HepG2 (cell line): Measurements from ENCODE around the gene SAMD4B. TPM values are rescaled to one million over a fixed set of nuclear protein-coding genes. Genes with fewer than 3 reads are reported as not detected.

Source experiments
- ATAC-seq: fragments of 200-7000 bp; cut with Tn5 transposase; 3 replicates; pipeline ENCODE4 v1.9.1; 2020; ENCODE audit warnings: mild to moderate bottlenecking, moderate library complexity
- BruUV-seq: library from RNA; stranded (reverse); fragments of 400-500 nt; replicated peaks from 2 replicates; lab custom pipeline; 2021; lab: Mats Ljungman, UMichigan
- CTCF ChIA-PET: fragments of 300-600 bp; formaldehyde crosslinking; extraction: SDS; loops from one replicate; lab custom pipeline; 2021; ENCODE audit warnings: low total read pairs, inconsistent platforms, low intra/inter-chr PET ratio; lab: Yijun Ruan, JAX
- POLR2A ChIA-PET: fragments of 350-600 bp; sonication (Branson Sonifier 250); formaldehyde crosslinking; loops from one replicate; lab custom pipeline; 2020; ENCODE audit warnings: antibody characterized with exemption, inconsistent platforms; lab: Yijun Ruan, JAX
- DNase-seq: peaks from one replicate; pipeline ENCODE4 v3.0.0-alpha.2; 2015; ENCODE audit warnings: low spot score
- FAIRE-seq: peaks from 3 replicates; lab custom pipeline; 2011; peaks lifted over from hg19 to GRCh38; lab: Jason Lieb, UNC
- H2AFZ ChIP-seq: one replicate; pipeline ENCODE4 v1.6.1; 2011; ENCODE audit warnings: low read length, inconsistent platforms
- H3K27ac ChIP-seq: fragments of 300-600 bp; 3 replicates; pipeline ENCODE4 v1.8.0; 2011; ENCODE audit warnings: mixed run types, mild to moderate bottlenecking, mixed read lengths, low read length, inconsistent platforms; ENCODE audit not compliant: insufficient read depth; ENCODE audit errors: extremely low read length
- H3K27me3 ChIP-seq, 2 experiments: fragments of 200-600 bp in 1 of 2; 2 replicates in 1 of 2; 3 replicates in 1 of 2; pipeline versions ENCODE4 v1.6.0 to v1.8.0; 2011; ENCODE audit warnings: low read length in 2 of 2, mild to moderate bottlenecking in 2 of 2, moderate library complexity in 2 of 2, inconsistent platforms in 1 of 2; ENCODE audit not compliant: insufficient read depth in 2 of 2, control insufficient read depth in 1 of 2
- H3K36me3 ChIP-seq, 2 experiments: fragments of 200-600 bp in 1 of 2; replicated peaks in 1 of 2; 2 replicates in 1 of 2; 3 replicates in 1 of 2; pipeline versions ENCODE4 v1.5.1 to v1.8.0; 2011; ENCODE audit warnings: low read length in 2 of 2, inconsistent platforms in 1 of 2; ENCODE audit not compliant: insufficient read depth in 2 of 2, control insufficient read depth in 1 of 2
- H3K4me1 ChIP-seq: 2 replicates; pipeline ENCODE4 v1.5.1; 2012; ENCODE audit warnings: low read length, inconsistent platforms; ENCODE audit not compliant: insufficient read depth
- H3K4me2 ChIP-seq: 2 replicates; pipeline ENCODE4 v1.6.0; 2011; ENCODE audit warnings: low read depth, low read length, inconsistent platforms
- H3K4me3 ChIP-seq, 3 experiments: fragments of 200-600 bp in 1 of 3; sonication (generic), shearing (Covaris generic) in 1 of 3; replicated peaks in 1 of 3; 2 replicates each; pipeline ENCODE4 v1.5.1; 2011 to 2016; ENCODE audit warnings: low read length in 3 of 3, inconsistent platforms in 2 of 3, low read depth in 2 of 3, mild to moderate bottlenecking in 2 of 3, control low read depth in 1 of 3, mixed read lengths in 1 of 3; ENCODE audit not compliant: insufficient read depth in 1 of 3
- H3K79me2 ChIP-seq: one replicate; pipeline ENCODE4 v1.6.1; 2011; ENCODE audit warnings: low read length, inconsistent platforms; ENCODE audit not compliant: insufficient read depth
- H3K9ac ChIP-seq: 2 replicates; pipeline ENCODE4 v1.6.0; 2011; ENCODE audit warnings: mild to moderate bottlenecking, low read depth, low read length, inconsistent platforms; ENCODE audit not compliant: insufficient read depth
- H3K9me3 ChIP-seq: 2 replicates; pipeline ENCODE4 v1.5.1; 2012; ENCODE audit warnings: mild to moderate bottlenecking, low read length
- H4K20me1 ChIP-seq: 2 replicates; pipeline ENCODE4 v1.6.0; 2011; ENCODE audit warnings: inconsistent platforms, mild to moderate bottlenecking, low read length, moderate library complexity; ENCODE audit not compliant: insufficient read depth
- AGO2 ChIP-seq: fragments of 200-400 bp; formaldehyde crosslinking; optimal IDR thresholded peaks from 2 replicates; pipeline ENCODE3; 2017; ENCODE audit warnings: mild to moderate bottlenecking, low read depth, low read length, moderate library complexity
- HINFP ChIP-seq: sonication (generic); formaldehyde crosslinking; IDR thresholded peaks from 2 replicates; pipeline ENCODE4 v1.4.0; 2020; ENCODE audit warnings: low read depth, mild to moderate bottlenecking, missing genetic modification reagents
- MAZ ChIP-seq, 2 experiments: sonication (generic) in 1 of 2; formaldehyde crosslinking in 1 of 2; IDR thresholded peaks; 2 replicates each; pipeline versions ENCODE4 v1.5.0 to v1.6.1; 2012 to 2020; ENCODE audit warnings: low read depth in 2 of 2, mild to moderate bottlenecking in 2 of 2, borderline replicate concordance in 1 of 2, improper control_type of control experiment in 1 of 2, low read length in 1 of 2, missing genetic modification reagents in 1 of 2, moderate library complexity in 1 of 2
- NFAT5 ChIP-seq: sonication (generic); formaldehyde crosslinking; IDR thresholded peaks from 2 replicates; pipeline ENCODE4 v1.4.0; 2020; ENCODE audit warnings: missing genetic modification reagents
- NFYC ChIP-seq: IDR thresholded peaks from 2 replicates; pipeline ENCODE4 v1.6.1; 2016; ENCODE audit warnings: missing genetic modification reagents, missing compliant biosample characterization
- NKX3-1 ChIP-seq: sonication (generic); formaldehyde crosslinking; IDR thresholded peaks from 2 replicates; pipeline ENCODE4 v1.5.0; 2020; ENCODE audit warnings: missing genetic modification reagents
- RFX1 ChIP-seq: fragments of 450-650 bp; IDR thresholded peaks from 2 replicates; pipeline ENCODE4 v1.6.1; 2017
- SOX5 ChIP-seq: IDR thresholded peaks from 2 replicates; pipeline ENCODE4 v1.6.1; 2016; ENCODE audit warnings: borderline replicate concordance
- ZC3H13 ChIP-seq: sonication (generic); formaldehyde crosslinking; IDR thresholded peaks from 2 replicates; pipeline ENCODE4 v1.8.1; 2023; ENCODE audit warnings: mild to moderate bottlenecking, missing genetic modification reagents, moderate library complexity
- ZIK1 ChIP-seq: sonication (generic); formaldehyde crosslinking; IDR thresholded peaks from 2 replicates; pipeline ENCODE4 v1.5.0; 2020; ENCODE audit warnings: mild to moderate bottlenecking, low read depth, missing genetic modification reagents, borderline replicate concordance
- ZNF225 ChIP-seq: sonication (generic); formaldehyde crosslinking; IDR thresholded peaks from 2 replicates; pipeline ENCODE4 v1.4.0; 2020; ENCODE audit warnings: mild to moderate bottlenecking, missing genetic modification reagents
- ZNF3 ChIP-seq: IDR thresholded peaks from 2 replicates; pipeline ENCODE4 v1.7.0; 2017; ENCODE audit warnings: inconsistent platforms
- WGBS: methylation state at CpG from one replicate; pipeline ENCODE4 v1.1.6; 2017; ENCODE audit warnings: low lambda C conversion rate; 5-methylcytosine and 5-hydroxymethylcytosine counted together
- in situ Hi-C: cut with HindIII; loops from 2 replicates; pipeline ENCODE4 v1.10.0; 2017; ENCODE audit warnings: low pct_unique_long_range_greater_than_20kb; ENCODE audit not compliant: extremely low pct_ligation_motif_present
- intact Hi-C: fragments of 100-400 bp; cut with micrococcal nuclease; formaldehyde crosslinking; loops from one replicate; pipeline ENCODE4 v1.10.0; 2022; ENCODE audit not compliant: unreplicated experiment
- polyA plus RNA-seq, 8 experiments: library from polyadenylated mRNA; depleted of rRNA in 3 of 8; stranded (reverse) in 7 of 8; unstranded in 1 of 8; fragments of >200 nt; fragmentation: Illumina TruSeq in 4 of 8; extraction: Trizol in 4 of 8; gene quantifications; 2 replicates each; pipeline versions ENCODE4 v1.2.1 to v1.2.3, GENCODE V29; 2011 to 2016; ENCODE audit warnings: low read depth in 4 of 8, missing spikeins in 1 of 8, mixed read lengths in 1 of 8; ENCODE audit not compliant: insufficient read depth in 1 of 8
- total RNA-seq, 5 experiments: library from RNA; depleted of rRNA; stranded (reverse); fragments of >200 nt; fragmentation: Illumina TruSeq; extraction: Trizol; gene quantifications; 2 replicates each; pipeline ENCODE4 v1.2.3, GENCODE V29; 2016; ENCODE audit warnings: low read depth in 1 of 5

The SAMD4B gene
- total and polyA plus RNA-seq, 2 of the 13 experiments (the other 11 are each of a cell fraction or from before 2014, with no cell fraction given): 26.0 to 31.8 TPM

- no TSS peak for BruUV-seq
- CTCF ChIA-PET: no interaction called here
- no peak for FAIRE-seq
Observed at GRCh38 chr19:39424934-39425333, 82.7 kb downstream of the SAMD4B start.

GRCh38 chr19:39425744-39426143, 83.5 kb downstream of the SAMD4B start:
- Histone ChIP-seq H3K27me3 (no peaks in the 10 kb centered on the region), H3K9me3 (no peaks in the 10 kb centered on the region), H3K36me3 (peaks cover 0 to 4% of the 10 kb centered on the region in 2 experiments; a peak in 2 of 5 replicates), H3K4me3 (no peak overlapping the region), H3K4me2 (no peak overlapping the region), H3K4me1 (peaks cover 36% of the 10 kb centered on the region), H3K79me2 (no peaks in the 10 kb centered on the region), H4K20me1 (no peaks in the 10 kb centered on the region), H2AFZ (no peak overlapping the region), H3K27ac (no peak overlapping the region), H3K9ac (no peak overlapping the region)
- intact Hi-C loops (no loop called here), in situ Hi-C loops (no loop called here)
- no peak for FAIRE-seq
- 95% methylated on average over 7 of the region's 7 CpGs for WGBS
- no TSS peak for BruUV-seq
- POLR2A ChIA-PET: interaction anchor here (5.7 kb wide), 1 partner anchor 10 kb away, joined by 44 read pairs; the partner anchor contains the start of gene RPS16
- CTCF ChIA-PET: no interaction called here
- ATAC-seq: no peak
- no peak for DNase-seq
- TF ChIP-seq ZC3H13 (CRISPR knock-in tag) (no peak), RFX1 (no peak), SOX5 (CRISPR knock-in tag) (no peak), HINFP (CRISPR knock-in tag) (no peak), ZIK1 (CRISPR knock-in tag) (no peak), NFAT5 (CRISPR knock-in tag) (no peak)

More at GRCh38 chr19:39424934-39425333, 82.7 kb downstream of the SAMD4B start:
- Histone ChIP-seq H3K4me3 (no peak overlapping the region), H4K20me1 (no peaks in the 10 kb centered on the region), H3K9ac (no peak overlapping the region), H3K9me3 (no peaks in the 10 kb centered on the region), H3K27ac (no peak overlapping the region), H2AFZ (no peak overlapping the region), H3K4me2 (no peak overlapping the region), H3K4me1 (peaks cover 28% of the 10 kb centered on the region), H3K27me3 (no peaks in the 10 kb centered on the region), H3K79me2 (no peaks in the 10 kb centered on the region), H3K36me3 (peaks cover 0 to 4% of the 10 kb centered on the region in 2 experiments; a peak in 2 of 5 replicates)
- POLR2A ChIA-PET: interaction anchor here (5.7 kb wide), 1 partner anchor 11 kb away, joined by 44 read pairs; the partner anchor contains the start of gene RPS16
- DNase-seq: no peak
- WGBS: 93% methylated on average over 16 of the region's 16 CpGs
- 0 out of 2 replicates have a peak, but pooled peaks have one; percentile 32 for TF ChIP-seq ZC3H13 (CRISPR knock-in tag)
- TF ChIP-seq ZNF225 (CRISPR knock-in tag): no peak
- no peak for TF ChIP-seq NFYC (CRISPR knock-in tag)
- peak; percentile 41 for TF ChIP-seq AGO2
- no peak for TF ChIP-seq NKX3-1 (CRISPR knock-in tag)
- no peak for TF ChIP-seq MAZ (IDR thresholded peaks at IDR 0.05; ENCODE audit: borderline replicate concordance, low read depth, low read length)
- no peak for TF ChIP-seq MAZ (CRISPR knock-in tag; IDR thresholded peaks at IDR 0.05; ENCODE audit: low read depth)
- no peak for TF ChIP-seq ZNF3 (CRISPR knock-in tag)
- in situ Hi-C loops: no loop called here
- ATAC-seq: no peak
- intact Hi-C loops: no loop called here
